PC-3 (cell line): ENCODE measurements around the gene SLC25A26. TPM values are rescaled to one million over a fixed set of nuclear protein-coding genes. Genes with fewer than 3 reads are reported as not detected.
"Not testable (repeated sequence)": the region's sequence is repeated elsewhere in the genome, so short reads cannot be mapped to it uniquely, and the experiment has no call there.

Experiments
- ATAC-seq: fragments of 200-7000 bp; cut with Tn5 transposase; 2 replicates; pipeline ENCODE4 v1.9.1; 2020; ENCODE audit warnings: mild to moderate bottlenecking, moderate library complexity
- BruUV-seq: library from RNA; stranded (reverse); fragments of 400-500 nt; replicated peaks from 2 replicates; lab custom pipeline; 2021; lab: Mats Ljungman, UMichigan
- CTCF ChIA-PET: fragments of 300-600 bp; sonication (Branson Sonifier 250); formaldehyde crosslinking; loops from one replicate; lab custom pipeline; 2022; ENCODE audit warnings: antibody characterized with exemption; lab: Charles Lee
- POLR2A ChIA-PET: fragments of 300-600 bp; sonication (Branson Sonifier 250); formaldehyde crosslinking; loops from one replicate; lab custom pipeline; 2022; ENCODE audit warnings: antibody characterized with exemption; ENCODE audit not compliant: unreplicated experiment; lab: Charles Lee
- DNase-seq: peaks from one replicate; pipeline ENCODE4 v3.0.0-alpha.2; 2015
- H2AFZ ChIP-seq: fragments of 300-600 bp; sonication (generic); 2 replicates; pipeline ENCODE4 v1.6.0; 2016; ENCODE audit warnings: antibody characterized with exemption, low read length
- H3F3A ChIP-seq: fragments of 300-600 bp; sonication (generic); one replicate; pipeline ENCODE4 v1.6.0; 2017; ENCODE audit warnings: antibody characterized with exemption, low read length, control low read depth, mild to moderate bottlenecking; ENCODE audit not compliant: unreplicated experiment
- H3K27ac ChIP-seq: fragments of 300-600 bp; sonication (generic); 2 replicates; pipeline ENCODE4 v1.5.1; 2016; ENCODE audit warnings: mild to moderate bottlenecking, low read length
- H3K27me3 ChIP-seq: fragments of 300-600 bp; sonication (generic); 2 replicates; pipeline ENCODE4 v1.6.1; 2016; ENCODE audit warnings: low read length, mixed read lengths
- H3K36me3 ChIP-seq: fragments of 300-600 bp; sonication (generic); 2 replicates; pipeline ENCODE4 v1.6.1; 2016; ENCODE audit warnings: low read depth, mixed run types, low read length, mixed read lengths
- H3K4me1 ChIP-seq: fragments of 300-600 bp; sonication (generic); 2 replicates; pipeline ENCODE4 v1.5.1; 2016; ENCODE audit warnings: low read length; ENCODE audit not compliant: insufficient read depth
- H3K4me2 ChIP-seq: fragments of 300-600 bp; sonication (generic); 2 replicates; pipeline ENCODE4 v1.6.0; 2016; ENCODE audit warnings: low read length
- H3K4me3 ChIP-seq: fragments of 300-600 bp; sonication (generic); 2 replicates; pipeline ENCODE4 v1.5.1; 2016; ENCODE audit warnings: mild to moderate bottlenecking, low read length, mixed read lengths
- H3K79me2 ChIP-seq: fragments of 300-600 bp; sonication (generic); 2 replicates; pipeline ENCODE4 v1.6.1; 2017; ENCODE audit warnings: low read length, mixed read lengths
- H3K9ac ChIP-seq: fragments of 300-600 bp; sonication (generic); 2 replicates; pipeline ENCODE4 v1.6.0; 2016; ENCODE audit warnings: mild to moderate bottlenecking, low read length
- H3K9me2 ChIP-seq: fragments of 300-600 bp; sonication (generic); replicated peaks from 2 replicates; pipeline ENCODE4 v1.6.1; 2016; ENCODE audit warnings: mixed run types, low read length, mixed read lengths
- H3K9me3 ChIP-seq: fragments of 300-600 bp; sonication (generic); 2 replicates; pipeline ENCODE4 v1.6.1; 2016; ENCODE audit warnings: low read length, mixed read lengths
- H4K20me1 ChIP-seq: fragments of 300-600 bp; sonication (generic); 2 replicates; pipeline ENCODE4 v1.6.1; 2016; ENCODE audit warnings: low read length, mixed read lengths
- CTCF ChIP-seq: fragments of 300-600 bp; sonication (generic); conservative IDR thresholded peaks from 2 replicates; pipeline ENCODE4 v1.5.1; 2017; ENCODE audit warnings: antibody characterized with exemption, low read depth, mild to moderate bottlenecking, low read length
- EZH2 ChIP-seq: fragments of 300-600 bp; sonication (generic); IDR thresholded peaks from one replicate; pipeline ENCODE4 v1.6.1; 2017; ENCODE audit warnings: antibody characterized with exemption, mild to moderate bottlenecking, low read length; ENCODE audit not compliant: unreplicated experiment
- EZH2phosphoT487 ChIP-seq: fragments of 300-600 bp; sonication (generic); IDR thresholded peaks from 2 replicates; pipeline ENCODE4 v1.6.1; 2018; ENCODE audit warnings: mild to moderate bottlenecking, antibody characterized with exemption, low read length, borderline replicate concordance
- intact Hi-C: fragments of 100-400 bp; cut with micrococcal nuclease; formaldehyde crosslinking; loops from 2 replicates; pipeline ENCODE4 v1.9.0; 2023
- total RNA-seq: library from RNA; depleted of rRNA; stranded (reverse); fragments of >200 nt; gene quantifications from 2 replicates; pipeline ENCODE4 v1.2.3, GENCODE V29; 2014

Gene SLC25A26
- total RNA-seq, 1 experiment from 2014 or later = 7.9 TPM

GRCh38 chr3:66271231-66271630, 50.4 kb downstream of the SLC25A26 start:
- H3K4me1 ChIP-seq = peaks cover 15% of the 10 kb centered on the region; the same call in 1 of the 2 replicates
- no peaks in the 10 kb centered on the region for H3K9me3 ChIP-seq
- DNase-seq (no peak), ATAC-seq (no peak)
- no peaks in the 10 kb centered on the region for H3K36me3 ChIP-seq
- H3K79me2 ChIP-seq = no peaks in the 10 kb centered on the region
- no peaks in the 10 kb centered on the region for H3F3A ChIP-seq
- H2AFZ ChIP-seq = no peak overlapping the region
- ChIA-PET POLR2A (interaction anchor here (0.6 kb wide), 1 partner anchor 768 kb away, joined by 5 read pairs; no protein-coding TSS in a partner anchor), CTCF (interaction anchor here (0.7 kb wide), 1 partner anchor 539 kb away, joined by 5 read pairs; no protein-coding TSS in a partner anchor)
- TF ChIP-seq CTCF (no peak), EZH2phosphoT487 (no peak), EZH2 (no peak)
- H3K9ac ChIP-seq = no peak overlapping the region
- H3K27ac ChIP-seq = 0 out of 2 replicates have a peak overlapping the region, but pooled peaks have one; percentile 13
- H4K20me1 ChIP-seq = no peaks in the 10 kb centered on the region
- no peaks in the 10 kb centered on the region for H3K27me3 ChIP-seq
- BruUV-seq = no TSS peak
- H3K4me2 ChIP-seq = no peak overlapping the region
- intact Hi-C loops = no loop called here
- H3K9me2 ChIP-seq = no peaks in the 10 kb centered on the region
- H3K4me3 ChIP-seq = no peak overlapping the region

- CTCF ChIA-PET = no interaction called here
- H3K4me2 ChIP-seq = no peak overlapping the region
- ATAC-seq = no peak
Measured at GRCh38 chr3:66272016-66272415, 51.2 kb downstream of the SLC25A26 start.

GRCh38 chr3:66274837-66275236, 54.0 kb downstream of the SLC25A26 start:
- BruUV-seq, H4K20me1 ChIP-seq, DNase-seq, H3K9ac ChIP-seq, H3K27me3 ChIP-seq, CTCF ChIA-PET, H3K4me3 ChIP-seq, H3K27ac ChIP-seq, H3F3A ChIP-seq, H3K79me2 ChIP-seq, H3K9me2 ChIP-seq, POLR2A ChIA-PET, H3K4me2 ChIP-seq, H3K36me3 ChIP-seq, H2AFZ ChIP-seq, H3K9me3 ChIP-seq, ATAC-seq: not testable (repeated sequence)
- H3K4me1 ChIP-seq = peaks cover 14% of the 10 kb centered on the region; the same call in 1 of the 2 replicates
- intact Hi-C loops = loop anchor here (5.0 kb wide), 1 partner anchor 562 kb away; no protein-coding TSS in a partner anchor

More at GRCh38 chr3:66272016-66272415, 51.2 kb downstream of the SLC25A26 start:
- intact Hi-C loops = no loop called here
- no peak for DNase-seq
- no peaks in the 10 kb centered on the region for H3K27me3 ChIP-seq
- no peak overlapping the region for H2AFZ ChIP-seq
- no peak overlapping the region for H3K27ac ChIP-seq
- no peaks in the 10 kb centered on the region for H3K79me2 ChIP-seq
- no peak overlapping the region for H3K9ac ChIP-seq
- no peaks in the 10 kb centered on the region for H3K36me3 ChIP-seq
- POLR2A ChIA-PET = no interaction called here
- no peaks in the 10 kb centered on the region for H3K9me2 ChIP-seq
- H4K20me1 ChIP-seq = no peaks in the 10 kb centered on the region
- H3F3A ChIP-seq = no peaks in the 10 kb centered on the region
- BruUV-seq = no TSS peak
- TF ChIP-seq EZH2 = no peak
- TF ChIP-seq CTCF = no peak
- no peak for TF ChIP-seq EZH2phosphoT487
- H3K4me1 ChIP-seq = peaks cover 15% of the 10 kb centered on the region; the same call in 1 of the 2 replicates
- H3K4me3 ChIP-seq = no peak overlapping the region
- H3K9me3 ChIP-seq = no peaks in the 10 kb centered on the region
